Measurements from ENCODE around the gene TMEM154.

The TMEM154 gene

GRCh38 chr4:152682143-152682941 lies 2.5 kb upstream of the TMEM154 start:
- Histone ChIP-seq H3K36me3 (ENCODE audit: control insufficient read depth, insufficient read depth, low read length) (no peaks in the 10 kb centered on the region), H3K27ac (ENCODE audit: low read depth, low read length, severe bottlenecking) (peak overlapping the region; percentile 58), H3K4me3 (ENCODE audit: extremely low read depth, insufficient read depth, low read length, poor library complexity, severe bottlenecking) (no peak overlapping the region), H3K9me3 (ENCODE audit: control insufficient read depth, low read length) (no peaks in the 10 kb centered on the region), H3K4me1 (ENCODE audit: control insufficient read depth, insufficient read depth, low read length, poor library complexity, severe bottlenecking) (peaks cover 43% of the 10 kb centered on the region)
- 74 to 87% methylated on average over 6 of the region's 9 CpGs for WGBS, 2 experiments (ENCODE audit: insufficient coverage in 2 of 2)

GRCh38 chr4:152680988-152681603 lies 1.3 kb upstream of the TMEM154 start:
- Histone ChIP-seq H3K36me3 (ENCODE audit: control insufficient read depth, insufficient read depth, low read length) (no peaks in the 10 kb centered on the region), H3K4me1 (ENCODE audit: control insufficient read depth, insufficient read depth, low read length, poor library complexity, severe bottlenecking) (peaks cover 51% of the 10 kb centered on the region), H3K27ac (ENCODE audit: low read depth, low read length, severe bottlenecking) (peak overlapping the region; percentile 83), H3K9me3 (ENCODE audit: control insufficient read depth, low read length) (no peaks in the 10 kb centered on the region), H3K4me3 (ENCODE audit: extremely low read depth, insufficient read depth, low read length, poor library complexity, severe bottlenecking) (no peak overlapping the region)
- 60 to 100% methylated on average over 1 to 2 of the region's 8 CpGs for WGBS, 2 experiments (ENCODE audit: insufficient coverage in 2 of 2)

- Histone ChIP-seq H3K4me3 (ENCODE audit: extremely low read depth, insufficient read depth, low read length, poor library complexity, severe bottlenecking) (peak overlapping the region; percentile 42), H3K27ac (ENCODE audit: low read depth, low read length, severe bottlenecking) (no peak overlapping the region), H3K36me3 (ENCODE audit: control insufficient read depth, insufficient read depth, low read length) (peaks cover 9% of the 10 kb centered on the region), H3K9me3 (ENCODE audit: control insufficient read depth, low read length) (no peaks in the 10 kb centered on the region), H3K4me1 (ENCODE audit: control insufficient read depth, insufficient read depth, low read length, poor library complexity, severe bottlenecking) (peaks cover 51% of the 10 kb centered on the region)
- 67% methylated on average over 1 of the region's 1 CpG; no CpG with 5 or more reads in 1 of the 2 experiments for WGBS, 2 experiments (ENCODE audit: insufficient coverage in 2 of 2)
These were observed 956 bp downstream of the TMEM154 start for GRCh38 chr4:152678841-152679240.

- Histone ChIP-seq H3K4me3 (ENCODE audit: extremely low read depth, insufficient read depth, low read length, poor library complexity, severe bottlenecking) (no peak overlapping the region), H3K36me3 (ENCODE audit: control insufficient read depth, insufficient read depth, low read length) (peaks cover 9% of the 10 kb centered on the region), H3K27ac (ENCODE audit: low read depth, low read length, severe bottlenecking) (no peak overlapping the region), H3K4me1 (ENCODE audit: control insufficient read depth, insufficient read depth, low read length, poor library complexity, severe bottlenecking) (peaks cover 41% of the 10 kb centered on the region), H3K9me3 (ENCODE audit: control insufficient read depth, low read length) (no peaks in the 10 kb centered on the region)
- no CpG with 5 or more reads among the region's 2 CpGs for WGBS, 2 experiments (ENCODE audit: insufficient coverage in 2 of 2)
These were observed 2.7 kb downstream of the TMEM154 start for GRCh38 chr4:152677117-152677516.

- 83 to 85% methylated on average over 2 of the region's 3 CpGs for WGBS, 2 experiments (ENCODE audit: insufficient coverage in 2 of 2)
- Histone ChIP-seq H3K9me3 (ENCODE audit: control insufficient read depth, low read length) (no peaks in the 10 kb centered on the region), H3K36me3 (ENCODE audit: control insufficient read depth, insufficient read depth, low read length) (peaks cover 9% of the 10 kb centered on the region), H3K4me3 (ENCODE audit: extremely low read depth, insufficient read depth, low read length, poor library complexity, severe bottlenecking) (no peak overlapping the region), H3K4me1 (ENCODE audit: control insufficient read depth, insufficient read depth, low read length, poor library complexity, severe bottlenecking) (peaks cover 32% of the 10 kb centered on the region), H3K27ac (ENCODE audit: low read depth, low read length, severe bottlenecking) (no peak overlapping the region)
These were observed 3.5 kb downstream of the TMEM154 start for GRCh38 chr4:152676052-152676854.

- no peak overlapping the region for H3K27ac ChIP-seq (ENCODE audit: low read depth, low read length, severe bottlenecking)
- peaks cover 24% of the 10 kb centered on the region for H3K4me1 ChIP-seq (ENCODE audit: control insufficient read depth, insufficient read depth, low read length, poor library complexity, severe bottlenecking)
- no peak overlapping the region for H3K4me3 ChIP-seq (ENCODE audit: extremely low read depth, insufficient read depth, low read length, poor library complexity, severe bottlenecking)
- H3K9me3 ChIP-seq (ENCODE audit: control insufficient read depth, low read length): no peaks in the 10 kb centered on the region
- peaks cover 9% of the 10 kb centered on the region for H3K36me3 ChIP-seq (ENCODE audit: control insufficient read depth, insufficient read depth, low read length)
- WGBS, 2 experiments (ENCODE audit: insufficient coverage in 2 of 2): 85 to 88% methylated on average over 3 of the region's 3 CpGs
These were observed 5.4 kb downstream of the TMEM154 start for GRCh38 chr4:152674359-152674758.

- H3K36me3 ChIP-seq (ENCODE audit: control insufficient read depth, insufficient read depth, low read length): peaks cover 9% of the 10 kb centered on the region
- no peak overlapping the region for H3K27ac ChIP-seq (ENCODE audit: low read depth, low read length, severe bottlenecking)
- H3K4me3 ChIP-seq (ENCODE audit: extremely low read depth, insufficient read depth, low read length, poor library complexity, severe bottlenecking): no peak overlapping the region
- peaks cover 19% of the 10 kb centered on the region for H3K4me1 ChIP-seq (ENCODE audit: control insufficient read depth, insufficient read depth, low read length, poor library complexity, severe bottlenecking)
- 94 to 95% methylated on average over 3 of the region's 4 CpGs for WGBS, 2 experiments (ENCODE audit: insufficient coverage in 2 of 2)
- no peaks in the 10 kb centered on the region for H3K9me3 ChIP-seq (ENCODE audit: control insufficient read depth, low read length)
These were observed 6.3 kb downstream of the TMEM154 start for GRCh38 chr4:152673489-152673888.

- 70 to 83% methylated on average over 3 of the region's 4 CpGs for WGBS, 2 experiments (ENCODE audit: insufficient coverage in 2 of 2)
- no peaks in the 10 kb centered on the region for H3K9me3 ChIP-seq (ENCODE audit: control insufficient read depth, low read length)
- peaks cover 9% of the 10 kb centered on the region for H3K36me3 ChIP-seq (ENCODE audit: control insufficient read depth, insufficient read depth, low read length)
- no peak overlapping the region for H3K4me3 ChIP-seq (ENCODE audit: extremely low read depth, insufficient read depth, low read length, poor library complexity, severe bottlenecking)
- peaks cover 9% of the 10 kb centered on the region for H3K4me1 ChIP-seq (ENCODE audit: control insufficient read depth, insufficient read depth, low read length, poor library complexity, severe bottlenecking)
- no peak overlapping the region for H3K27ac ChIP-seq (ENCODE audit: low read depth, low read length, severe bottlenecking)
These were observed 7.3 kb downstream of the TMEM154 start for GRCh38 chr4:152672206-152673092.

GRCh38 chr4:152668338-152668964 lies 11.3 kb downstream of the TMEM154 start:
- Histone ChIP-seq H3K27ac (ENCODE audit: low read depth, low read length, severe bottlenecking) (no peak overlapping the region), H3K36me3 (ENCODE audit: control insufficient read depth, insufficient read depth, low read length) (no peaks in the 10 kb centered on the region), H3K4me3 (ENCODE audit: extremely low read depth, insufficient read depth, low read length, poor library complexity, severe bottlenecking) (no peak overlapping the region), H3K4me1 (ENCODE audit: control insufficient read depth, insufficient read depth, low read length, poor library complexity, severe bottlenecking) (no peaks in the 10 kb centered on the region), H3K9me3 (ENCODE audit: control insufficient read depth, low read length) (no peaks in the 10 kb centered on the region)
- whole genome bisulfite sequencing, 2 experiments (ENCODE audit: insufficient coverage in 2 of 2): 86 to 88% methylated on average over 9 to 10 of the region's 11 CpGs

Measured in mesodermal cell (in vitro differentiated cells).